SKM-1 treated with dmso at 0.1 percent for 144 hours (cell line): ENCODE results near the gene FAM20C.
"Not testable (repeated sequence)": the region's sequence is repeated elsewhere in the genome, so short reads cannot be mapped to it uniquely, and the experiment has no call there.

Source experiments
- DNase-seq: peaks from one replicate; lab custom pipeline; 2025; ENCODE audit not compliant: unreplicated experiment; lab: John Stamatoyannopoulos, UW

The FAM20C gene

GRCh38 chr7:255038-255435, 62.7 kb downstream of the FAM20C start:
- DNase-seq: no peak

GRCh38 chr7:255721-256361, 63.5 kb downstream of the FAM20C start:
- no peak for DNase-seq

GRCh38 chr7:256461-256940, 64.1 kb downstream of the FAM20C start:
- DNase-seq: no peak

DNA sequence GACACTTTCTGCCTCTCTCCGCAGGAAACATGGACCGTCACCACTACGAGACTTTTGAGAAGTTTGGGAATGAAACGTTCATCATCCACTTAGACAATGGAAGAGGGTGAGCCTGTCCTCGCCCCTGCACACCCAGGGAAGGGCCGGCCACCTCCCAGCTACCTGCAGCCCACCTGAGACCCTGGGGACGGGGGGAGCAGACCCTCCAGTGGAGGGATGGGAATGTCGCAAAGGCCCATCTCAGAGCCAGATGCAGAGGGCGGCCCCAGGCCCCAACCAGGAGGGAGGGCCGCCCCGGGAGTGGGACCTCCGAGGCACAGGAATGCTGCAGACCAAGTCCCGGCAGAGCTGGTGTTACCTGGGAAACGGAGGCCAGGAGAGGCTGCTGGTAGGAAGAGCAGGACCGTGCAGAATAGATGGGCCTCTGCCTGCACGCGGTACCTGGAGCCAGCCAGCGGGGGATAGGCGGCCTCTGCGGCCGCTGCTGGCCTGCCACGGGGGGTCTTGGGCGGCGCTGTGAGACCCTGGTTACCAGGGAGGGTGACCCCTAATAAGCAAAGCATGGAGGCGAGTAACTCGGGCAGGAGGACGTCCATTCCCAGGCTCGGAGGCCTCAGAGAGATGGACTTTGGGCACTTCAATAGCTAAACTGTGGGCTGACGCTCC, 64.7 kb downstream of the FAM20C start:
- DNase-seq: no peak

- no peak for DNase-seq
These were observed 65.2 kb downstream of the FAM20C start for GRCh38 chr7:257647-257992.

- no peak for DNase-seq
These were observed 66.3 kb downstream of the FAM20C start for GRCh38 chr7:258476-259190.

GRCh38 chr7:259191-259505, 66.8 kb downstream of the FAM20C start:
- no peak for DNase-seq

GRCh38 chr7:259751-260405, 67.5 kb downstream of the FAM20C start:
- no peak for DNase-seq

- DNase-seq: no peak
These were observed 68.3 kb downstream of the FAM20C start for GRCh38 chr7:260441-261281.

- DNase-seq: no peak
These were observed 69.2 kb downstream of the FAM20C start for GRCh38 chr7:261341-262250.

DNA sequence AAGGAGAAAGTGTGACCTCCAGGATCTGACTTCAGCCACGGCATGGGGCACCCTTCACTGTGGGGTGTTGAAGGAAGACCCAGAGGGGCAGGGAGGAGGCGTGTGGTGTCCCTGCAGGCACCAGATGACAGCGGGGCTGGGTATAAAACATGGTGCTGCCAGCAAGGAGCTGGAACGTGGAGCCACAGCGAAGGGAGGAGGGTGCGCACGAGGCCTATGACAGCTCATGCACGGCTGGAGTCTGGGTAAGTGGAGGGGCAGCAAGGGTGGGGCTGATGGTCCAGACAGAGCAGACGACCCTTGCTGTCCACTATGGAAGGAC, 69.8 kb downstream of the FAM20C start:
- no peak for DNase-seq

DNA sequence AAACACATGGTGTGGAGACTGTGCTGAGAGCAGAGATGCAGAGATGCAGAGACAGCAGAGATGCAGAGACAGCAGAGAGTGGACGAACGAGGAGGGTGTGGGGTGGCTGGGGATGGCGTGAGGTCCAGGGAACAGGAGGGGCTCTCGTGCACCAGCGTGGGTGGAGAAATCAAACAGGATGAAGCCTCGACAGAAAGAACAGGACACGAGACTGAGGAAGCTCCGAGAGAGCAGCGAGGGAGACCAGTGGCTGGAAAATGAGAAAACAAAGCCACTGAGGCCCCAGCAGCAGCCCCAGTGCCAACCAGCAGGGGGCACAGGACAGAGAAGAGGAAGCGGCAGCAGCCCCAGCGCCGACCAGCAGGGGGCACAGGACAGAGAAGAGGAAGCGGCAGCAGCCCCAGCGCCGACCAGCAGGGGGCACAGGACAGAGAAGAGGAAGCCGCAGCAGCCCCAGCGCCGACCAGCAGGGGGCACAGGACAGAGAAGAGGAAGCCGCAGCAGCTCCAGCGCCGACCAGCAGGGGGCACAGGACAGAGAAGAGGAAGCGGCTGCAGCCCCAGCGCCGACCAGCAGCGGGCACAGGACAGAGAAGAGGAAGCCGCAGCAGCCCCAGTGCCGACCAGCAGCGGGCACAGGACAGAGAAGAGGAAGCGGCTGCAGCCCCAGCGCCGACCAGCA, 70.4 kb downstream of the FAM20C start:
- not testable (repeated sequence) for DNase-seq

GRCh38 chr7:263483-264351, 71.3 kb downstream of the FAM20C start:
- DNase-seq: peak; percentile 68

DNA sequence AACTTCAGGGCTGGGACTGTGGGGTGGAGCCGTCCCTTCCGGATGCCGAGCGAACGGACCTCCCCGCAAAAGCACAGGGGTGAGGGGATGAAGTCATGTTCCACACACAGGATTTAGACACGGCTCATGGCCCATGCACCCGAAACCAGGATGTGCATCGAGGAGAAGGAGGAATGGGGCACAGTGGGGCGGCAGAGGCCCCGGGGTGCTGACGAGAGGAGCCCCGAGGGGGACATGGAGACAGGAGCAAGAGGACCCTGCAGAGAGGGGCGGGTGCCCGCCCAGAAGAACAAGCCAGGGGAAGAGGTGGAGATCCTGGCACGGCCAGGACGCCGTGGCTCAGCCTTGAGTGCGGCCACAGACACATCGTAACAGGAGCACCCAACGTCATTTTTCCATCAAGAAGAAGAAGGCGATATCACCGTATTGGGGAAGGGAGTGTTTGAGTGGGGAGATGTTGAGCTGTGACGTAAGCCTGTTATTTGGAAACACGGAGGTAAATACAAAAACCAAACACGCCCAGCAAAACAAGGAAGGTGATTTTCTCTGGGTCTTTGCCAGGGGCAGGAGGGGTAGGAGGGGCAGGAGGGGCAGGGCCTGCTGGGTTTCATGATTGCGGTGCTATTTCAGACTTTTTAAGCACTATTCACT, 72.3 kb downstream of the FAM20C start:
- DNase-seq: no peak

DNA sequence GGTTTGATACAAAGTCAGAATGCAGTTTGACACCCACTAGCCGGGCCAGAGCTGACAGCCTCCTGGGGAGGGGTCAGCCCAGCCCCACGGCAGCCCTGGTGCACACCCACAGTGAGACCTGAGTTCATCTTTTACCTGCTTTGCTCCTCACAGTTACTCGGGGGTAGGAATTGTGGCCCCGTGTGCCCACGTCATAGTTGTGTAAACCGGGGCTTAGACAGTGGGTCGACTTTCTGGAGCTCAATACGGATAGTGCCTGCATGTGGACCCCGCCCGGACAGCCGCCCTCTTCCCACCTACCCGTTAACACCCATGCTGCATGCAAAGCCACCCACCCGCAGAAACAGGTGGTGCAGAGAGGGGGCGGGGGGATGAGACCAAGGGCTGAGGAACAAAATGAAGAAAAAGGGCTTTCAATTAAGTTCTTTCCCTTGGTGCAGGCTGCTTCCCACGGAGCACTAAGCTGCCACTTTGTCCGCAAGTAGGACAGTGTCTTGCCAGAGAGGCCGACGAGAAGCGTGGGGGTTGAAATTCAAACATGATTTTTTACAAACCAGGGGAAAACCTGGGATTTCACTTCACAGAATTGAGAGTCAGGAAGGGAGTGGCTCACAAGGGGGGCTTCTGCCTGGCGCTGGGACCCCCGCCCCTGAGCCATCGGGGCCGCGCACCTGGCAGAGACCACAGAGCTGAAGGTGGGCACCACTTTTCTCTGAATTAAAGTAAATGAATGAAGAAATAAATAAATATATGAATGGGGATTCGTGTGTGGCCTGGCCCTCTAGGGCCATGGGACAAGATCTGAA, 73.0 kb downstream of the FAM20C start:
- no peak for DNase-seq

DNA sequence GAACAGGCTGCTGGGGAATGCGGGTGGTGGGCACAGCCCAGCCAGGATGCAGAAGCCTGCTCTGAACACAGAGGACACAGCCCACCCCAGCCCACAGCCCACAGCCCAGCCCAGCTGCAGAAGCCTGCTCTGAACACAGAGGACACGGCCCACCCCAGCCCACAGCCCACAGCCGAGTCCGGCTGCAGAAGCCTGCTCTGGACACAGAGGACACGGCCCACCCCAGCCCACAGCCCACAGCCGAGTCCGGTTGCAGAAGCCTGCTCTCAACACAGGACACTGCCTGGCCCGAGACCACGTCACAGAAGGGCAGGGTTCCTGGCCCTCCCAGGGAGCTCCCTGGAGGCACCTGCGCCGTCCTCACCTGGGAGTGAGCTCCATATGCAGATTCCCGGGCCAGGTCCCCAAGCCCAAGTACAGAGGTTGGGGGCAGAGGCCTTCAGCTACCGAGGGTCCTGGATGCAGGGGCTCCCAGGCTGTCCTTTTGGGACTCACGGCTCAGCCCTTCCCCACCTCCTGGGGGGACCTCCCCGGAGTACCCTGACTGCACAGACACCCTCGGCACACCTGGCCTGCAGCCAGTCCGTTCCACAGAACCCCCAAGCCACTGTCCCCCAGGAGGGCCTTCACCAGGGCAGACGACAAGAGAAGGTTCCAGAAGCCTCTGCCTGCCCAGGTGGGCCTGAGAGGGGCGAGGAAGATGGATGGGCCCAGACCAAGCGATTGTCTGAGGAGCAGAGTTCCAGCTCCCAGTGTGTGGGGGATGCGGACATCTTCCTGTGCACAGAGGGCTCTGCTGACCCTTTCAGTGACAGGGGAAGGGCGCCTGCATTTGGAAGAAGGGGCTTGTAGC, 73.9 kb downstream of the FAM20C start:
- no peak for DNase-seq
